ENCODE data around the gene C12orf60. TPM values are rescaled to one million over a fixed set of nuclear protein-coding genes. Genes with fewer than 3 reads are reported as not detected.

Gene C12orf60
- total and polyA plus RNA-seq, 2 of the 8 experiments (the other 6 are each of a cell fraction or from before 2014, with no cell fraction given) = 1.2 to 1.5 TPM

- TF ChIP-seq CHD7 (IDR thresholded peaks at IDR 0.05; ENCODE audit: insufficient replicate concordance, low read length) (no peak), TAF7 (optimal IDR thresholded peaks at IDR 0.05; ENCODE audit: borderline replicate concordance, low read depth, low read length) (no peak), GTF2F1 (IDR thresholded peaks at IDR 0.05; ENCODE audit: borderline replicate concordance, low read depth, low read length) (no peak), CEBPB (IDR thresholded peaks at IDR 0.05; ENCODE audit: low read depth, low read length) (no peak), SIRT6 (IDR thresholded peaks at IDR 0.05; ENCODE audit: low read length) (no peak), TEAD4 (IDR thresholded peaks at IDR 0.05; ENCODE audit: low read depth, low read length) (no peak)
- TF ChIP-seq, protein P1, sequence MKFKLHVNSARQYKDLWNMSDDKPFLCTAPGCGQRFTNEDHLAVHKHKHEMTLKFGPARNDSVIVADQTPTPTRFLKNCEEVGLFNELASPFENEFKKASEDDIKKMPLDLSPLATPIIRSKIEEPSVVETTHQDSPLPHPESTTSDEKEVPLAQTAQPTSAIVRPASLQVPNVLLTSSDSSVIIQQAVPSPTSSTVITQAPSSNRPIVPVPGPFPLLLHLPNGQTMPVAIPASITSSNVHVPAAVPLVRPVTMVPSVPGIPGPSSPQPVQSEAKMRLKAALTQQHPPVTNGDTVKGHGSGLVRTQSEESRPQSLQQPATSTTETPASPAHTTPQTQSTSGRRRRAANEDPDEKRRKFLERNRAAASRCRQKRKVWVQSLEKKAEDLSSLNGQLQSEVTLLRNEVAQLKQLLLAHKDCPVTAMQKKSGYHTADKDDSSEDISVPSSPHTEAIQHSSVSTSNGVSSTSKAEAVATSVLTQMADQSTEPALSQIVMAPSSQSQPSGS (IDR thresholded peaks at IDR 0.05; ENCODE audit: low read length) = no peak
Measured at GRCh38 chr12:14827043-14827442, 23.6 kb downstream of the C12orf60 start (continued).

Data from H1 (cell line).